ENCODE results near the gene ZNF592.
A peak's percentile ranks its signal among the peaks of the same experiment; 100 is the strongest.

The ZNF592 gene

GRCh38 chr15:84827246-84827645, 78.9 kb downstream of the ZNF592 start:
- TF ChIP-seq CTCF (conservative IDR thresholded peaks at IDR 0.05; ENCODE audit: low read depth, low read length): no peak
- DNase-seq (ENCODE audit: low read depth): no peak

GRCh38 chr15:84828086-84828908, 79.9 kb downstream of the ZNF592 start:
- peak; percentile 68 for DNase-seq (ENCODE audit: low read depth)
- TF ChIP-seq CTCF (conservative IDR thresholded peaks at IDR 0.05; ENCODE audit: low read depth, low read length): no peak
- H3K4me3 ChIP-seq (ENCODE audit: low read depth, low read length): no peak overlapping the region

More at GRCh38 chr15:84827246-84827645, 78.9 kb downstream of the ZNF592 start:
- no peak overlapping the region for H3K4me3 ChIP-seq (ENCODE audit: low read depth, low read length)

- TF ChIP-seq CTCF (conservative IDR thresholded peaks at IDR 0.05; ENCODE audit: low read depth, low read length): no peak
- H3K4me3 ChIP-seq (ENCODE audit: low read depth, low read length): no peak overlapping the region
- DNase-seq (ENCODE audit: low read depth): no peak
These were observed 81.0 kb downstream of the ZNF592 start for GRCh38 chr15:84829428-84829827.

GRCh38 chr15:84830036-84830435, 81.6 kb downstream of the ZNF592 start:
- DNase-seq (ENCODE audit: low read depth): no peak
- no peak for TF ChIP-seq CTCF (conservative IDR thresholded peaks at IDR 0.05; ENCODE audit: low read depth, low read length)
- H3K4me3 ChIP-seq (ENCODE audit: low read depth, low read length): no peak overlapping the region

- no peak for TF ChIP-seq CTCF (conservative IDR thresholded peaks at IDR 0.05; ENCODE audit: low read depth, low read length)
- no peak overlapping the region for H3K4me3 ChIP-seq (ENCODE audit: low read depth, low read length)
- DNase-seq (ENCODE audit: low read depth): peak; percentile 29
These were observed 82.6 kb downstream of the ZNF592 start for GRCh38 chr15:84831028-84831427.

GRCh38 chr15:84831613-84832012, 83.2 kb downstream of the ZNF592 start:
- H3K4me3 ChIP-seq (ENCODE audit: low read depth, low read length): no peak overlapping the region
- no peak for DNase-seq (ENCODE audit: low read depth)
- TF ChIP-seq CTCF (conservative IDR thresholded peaks at IDR 0.05; ENCODE audit: low read depth, low read length): no peak
